Activated naive CD4-positive, alpha-beta T cell (primary cell): ENCODE results near the gene SPRYD7.
"Not testable (repeated sequence)": the region's sequence is repeated elsewhere in the genome, so short reads cannot be mapped to it uniquely, and the experiment has no call there.

Experiments used
- DNase-seq, 4 experiments: peaks; one replicate each; lab custom pipeline; 2025; lab: John Stamatoyannopoulos, UW

The SPRYD7 gene

GRCh38 chr13:49932868-49933267, 3.3 kb downstream of the SPRYD7 start:
- DNase-seq: no peak

GRCh38 chr13:49932066-49932465, 4.1 kb downstream of the SPRYD7 start:
- no peak for DNase-seq

GRCh38 chr13:49927755-49928154, 8.4 kb downstream of the SPRYD7 start:
- no peak for DNase-seq

GRCh38 chr13:49925881-49926418, 10.2 kb downstream of the SPRYD7 start:
- no peak for DNase-seq

- DNase-seq: no peak
These were observed 13.8 kb downstream of the SPRYD7 start for GRCh38 chr13:49922301-49922700.

- not testable (repeated sequence) for DNase-seq
These were observed 15.2 kb downstream of the SPRYD7 start for GRCh38 chr13:49920969-49921368.

- DNase-seq: not testable (repeated sequence)
These were observed 18.0 kb downstream of the SPRYD7 start for GRCh38 chr13:49918106-49918505.

- no peak for DNase-seq
These were observed 21.2 kb downstream of the SPRYD7 start for GRCh38 chr13:49914947-49915346.

GRCh38 chr13:49908637-49909036, 27.5 kb downstream of the SPRYD7 start:
- no peak for DNase-seq

- DNase-seq: no peak
These were observed 31.2 kb downstream of the SPRYD7 start for GRCh38 chr13:49904729-49905456.

GRCh38 chr13:49898792-49899191, 37.3 kb downstream of the SPRYD7 start:
- no peak for DNase-seq

- no peak for DNase-seq
These were observed 38.4 kb downstream of the SPRYD7 start for GRCh38 chr13:49897713-49898112.

GRCh38 chr13:49895826-49896225, 40.3 kb downstream of the SPRYD7 start:
- no peak for DNase-seq

- no peak for DNase-seq
These were observed 42.5 kb downstream of the SPRYD7 start for GRCh38 chr13:49893591-49893990.

- DNase-seq: no peak
These were observed 45.8 kb downstream of the SPRYD7 start for GRCh38 chr13:49890376-49890775.

GRCh38 chr13:49878682-49879081, 57.5 kb downstream of the SPRYD7 start:
- DNase-seq: no peak

- no peak for DNase-seq
These were observed 58.4 kb downstream of the SPRYD7 start for GRCh38 chr13:49877629-49878218.

- no peak for DNase-seq
These were observed 61.7 kb downstream of the SPRYD7 start for GRCh38 chr13:49874430-49874829.

- no peak for DNase-seq
These were observed 66.6 kb downstream of the SPRYD7 start for GRCh38 chr13:49869519-49869918.

GRCh38 chr13:49867834-49868233, 68.3 kb downstream of the SPRYD7 start:
- DNase-seq: no peak

GRCh38 chr13:49865218-49865617, 70.9 kb downstream of the SPRYD7 start:
- DNase-seq: no peak

GRCh38 chr13:49864509-49864908, 71.6 kb downstream of the SPRYD7 start:
- no peak for DNase-seq
